Naive thymus-derived CD4-positive, alpha-beta T cell (primary cell): ENCODE measurements around the gene AGXT2. TPM values are rescaled to one million over a fixed set of nuclear protein-coding genes. Genes with fewer than 3 reads are reported as not detected.

Source experiments
- ATAC-seq: fragments of 150-1000 bp; cut with Tn5 transposase; 2 replicates; pipeline ENCODE4 v1.10.0; 2021; ENCODE audit warnings: mild to moderate bottlenecking, moderate library complexity
- CTCF ChIA-PET: fragments of 350-600 bp; sonication (Branson Sonifier 250); formaldehyde crosslinking; loops from one replicate; lab custom pipeline; 2021; ENCODE audit warnings: antibody characterized with exemption; lab: Charles Lee
- POLR2A ChIA-PET: fragments of 350-600 bp; sonication (Branson Sonifier 250); formaldehyde crosslinking; loops from one replicate; lab custom pipeline; 2021; ENCODE audit warnings: antibody characterized with exemption, inconsistent platforms; lab: Charles Lee
- DNase-seq, 9 donors: peaks; one replicate each; pipeline versions ENCODE4 v3.0.0 to v3.0.0-alpha.2; 2020 to 2022; ENCODE audit warnings: mixed read lengths in 1 of 9
- H3K27ac ChIP-seq: one replicate; pipeline ENCODE4 v1.7.0; 2013; ENCODE audit warnings: mild to moderate bottlenecking, low read depth, low read length, moderate library complexity
- H3K27me3 ChIP-seq, 2 donors: one replicate each; pipeline ENCODE4 v1.7.0; 2013; ENCODE audit warnings: low read length in 2 of 2, mild to moderate bottlenecking in 2 of 2, moderate library complexity in 2 of 2; ENCODE audit not compliant: control insufficient read depth in 2 of 2, insufficient read depth in 2 of 2
- H3K36me3 ChIP-seq, 3 experiments: 1 replicate in 2 of 3; 2 replicates in 1 of 3; pipeline ENCODE4 v1.7.0; 2013; ENCODE audit warnings: low read length in 3 of 3, mild to moderate bottlenecking in 3 of 3, moderate library complexity in 1 of 3; ENCODE audit not compliant: insufficient read depth in 3 of 3, control insufficient read depth in 2 of 3
- H3K4me1 ChIP-seq, 2 donors: one replicate each; pipeline ENCODE4 v1.7.0; 2013; ENCODE audit warnings: low read length in 2 of 2, mild to moderate bottlenecking in 2 of 2, moderate library complexity in 1 of 2; ENCODE audit not compliant: control insufficient read depth in 2 of 2, insufficient read depth in 2 of 2
- H3K4me3 ChIP-seq: 2 replicates; pipeline ENCODE4 v1.7.0; 2013; ENCODE audit warnings: mild to moderate bottlenecking, low read length
- H3K9me3 ChIP-seq, 3 experiments: 1 replicate in 2 of 3; 2 replicates in 1 of 3; pipeline ENCODE4 v1.7.0; 2013; ENCODE audit warnings: low read length in 3 of 3; ENCODE audit not compliant: control insufficient read depth in 2 of 3
- H3K27ac Mint-ChIP-seq, 9 donors: one replicate each; pipeline ENCODE4 v1.8.0; 2020 to 2022; ENCODE audit warnings: mixed read lengths in 9 of 9, mild to moderate bottlenecking in 8 of 9, moderate library complexity in 5 of 9, inconsistent platforms in 2 of 9
- H3K27me3 Mint-ChIP-seq, 5 donors: one replicate each; pipeline ENCODE4 v1.8.0; 2021 to 2022; ENCODE audit warnings: mixed read lengths in 5 of 5, mild to moderate bottlenecking in 1 of 5
- H3K36me3 Mint-ChIP-seq, 5 donors: one replicate each; pipeline ENCODE4 v1.8.0; 2020 to 2022; ENCODE audit warnings: mixed read lengths in 5 of 5, mild to moderate bottlenecking in 3 of 5, inconsistent platforms in 1 of 5
- H3K4me1 Mint-ChIP-seq, 7 donors: one replicate each; pipeline ENCODE4 v1.8.0; 2020 to 2022; ENCODE audit warnings: mixed read lengths in 7 of 7, mild to moderate bottlenecking in 3 of 7, inconsistent platforms in 1 of 7
- H3K4me3 Mint-ChIP-seq, 10 donors: one replicate each; pipeline ENCODE4 v1.8.0; 2020 to 2022; ENCODE audit warnings: mild to moderate bottlenecking in 10 of 10, mixed read lengths in 10 of 10, moderate library complexity in 6 of 10, inconsistent platforms in 2 of 10
- H3K9me3 Mint-ChIP-seq, 11 donors: one replicate each; pipeline ENCODE4 v1.8.0; 2020 to 2022; ENCODE audit warnings: mixed read lengths in 11 of 11, mild to moderate bottlenecking in 4 of 11, inconsistent platforms in 1 of 11, moderate library complexity in 1 of 11
- intact Hi-C, 2 donors: fragments of 100-400 bp; cut with micrococcal nuclease; formaldehyde crosslinking; loops; one replicate each; pipeline ENCODE4 v1.15.1; 2023
- polyA plus RNA-seq, 2 donors: library from polyadenylated mRNA; unstranded; fragments of 300-500 nt; fragmentation: Illumina TruSeq; gene quantifications; one replicate each; pipeline ENCODE4 v1.2.3, GENCODE V29; 2021
- total RNA-seq, 6 experiments: library from RNA in 5 of 6; stranded (reverse) in 5 of 6; gene quantifications; 1 replicate in 5 of 6; 2 replicates in 1 of 6; pipeline ENCODE4 v1.2.3 and lab custom pipeline; 2021 to 2026

AGXT2 gene, protein sequence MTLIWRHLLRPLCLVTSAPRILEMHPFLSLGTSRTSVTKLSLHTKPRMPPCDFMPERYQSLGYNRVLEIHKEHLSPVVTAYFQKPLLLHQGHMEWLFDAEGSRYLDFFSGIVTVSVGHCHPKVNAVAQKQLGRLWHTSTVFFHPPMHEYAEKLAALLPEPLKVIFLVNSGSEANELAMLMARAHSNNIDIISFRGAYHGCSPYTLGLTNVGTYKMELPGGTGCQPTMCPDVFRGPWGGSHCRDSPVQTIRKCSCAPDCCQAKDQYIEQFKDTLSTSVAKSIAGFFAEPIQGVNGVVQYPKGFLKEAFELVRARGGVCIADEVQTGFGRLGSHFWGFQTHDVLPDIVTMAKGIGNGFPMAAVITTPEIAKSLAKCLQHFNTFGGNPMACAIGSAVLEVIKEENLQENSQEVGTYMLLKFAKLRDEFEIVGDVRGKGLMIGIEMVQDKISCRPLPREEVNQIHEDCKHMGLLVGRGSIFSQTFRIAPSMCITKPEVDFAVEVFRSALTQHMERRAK
- not detected for total RNA-seq
- polyA plus RNA-seq: not detected
- total RNA-seq (lab: John Stamatoyannopoulos, UW): not detected

DNA sequence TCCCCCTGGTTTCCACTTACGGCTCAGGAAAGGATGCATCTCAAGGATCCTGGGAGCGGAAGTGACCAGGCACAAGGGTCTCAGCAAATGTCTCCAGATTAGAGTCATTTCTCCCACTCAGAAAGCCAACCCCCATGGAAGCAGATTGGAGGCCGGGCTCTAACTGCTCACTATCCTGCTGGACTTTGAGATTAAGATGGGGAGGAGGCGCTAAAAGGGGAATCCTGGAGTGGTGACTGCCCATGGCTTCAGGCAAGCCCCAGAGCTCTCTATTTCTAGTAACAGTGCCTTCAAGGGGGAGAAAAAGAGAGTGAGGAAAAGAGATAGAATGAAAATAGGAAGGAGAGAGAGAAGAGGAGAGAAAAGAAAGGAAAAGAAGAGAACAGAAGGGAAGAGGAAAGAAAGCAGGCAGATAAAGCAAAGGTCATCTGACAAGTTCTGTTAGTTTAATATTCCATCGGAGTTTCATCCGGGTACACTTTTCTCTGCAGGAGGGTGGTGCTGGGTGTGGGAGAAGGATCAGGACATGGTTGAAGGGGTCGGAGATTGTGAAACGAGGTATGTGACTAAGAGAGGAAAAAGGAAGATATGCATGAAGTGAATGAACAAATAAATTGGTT lies at the start of gene AGXT2:
AGXT2 (minus strand) TSS at position 165 of the 620 bp plus-strand sequence; CDS start at position 108, 57 bp downstream.
- CTCF ChIA-PET: no interaction called here
- ATAC-seq (no peak), DNase-seq (no peak)
- no peak within 1 kb of the TSS for H3K27ac ChIP-seq
- Mint-ChIP-seq H3K27me3 (peaks cover 6 to 28% (median 25%) of the 10 kb centered on the region in 5 donors), H3K9me3 (peaks cover 0 to 2% (median 0%) of the 10 kb centered on the region in 11 donors), H3K36me3 (no peaks in the 10 kb centered on the region), H3K27ac (no peak within 1 kb of the TSS), H3K4me3 (no peak within 1 kb of the TSS), H3K4me1 (no peaks in the 10 kb centered on the region)
- H3K9me3 ChIP-seq: no peaks in the 10 kb centered on the region
- no peaks in the 10 kb centered on the region for H3K27me3 ChIP-seq
- no peaks in the 10 kb centered on the region for H3K4me1 ChIP-seq
- H3K4me3 ChIP-seq: no peak within 1 kb of the TSS
- intact Hi-C loops: no loop called here
- no peaks in the 10 kb centered on the region for H3K36me3 ChIP-seq
- POLR2A ChIA-PET: no interaction called here

DNA sequence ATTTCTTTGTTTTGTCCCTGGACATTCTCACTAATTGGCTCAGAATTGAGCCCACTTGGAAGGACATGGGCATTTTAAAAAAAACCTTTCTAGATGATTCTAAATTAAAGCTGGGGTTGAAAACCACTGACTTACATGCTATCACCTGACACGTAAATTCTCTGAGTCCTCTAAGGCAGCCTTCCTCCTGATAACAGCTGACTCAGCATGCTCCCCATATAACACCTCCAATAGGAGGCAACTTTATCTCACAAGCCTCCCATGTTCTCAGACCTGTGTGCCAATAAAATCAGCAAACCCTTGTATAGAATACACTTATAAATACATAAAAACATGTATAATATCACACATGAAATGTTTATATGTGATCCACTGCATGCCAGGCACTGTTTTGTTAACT lies 49.2 kb upstream of the AGXT2 start:
- Mint-ChIP-seq H3K27ac (no peak overlapping the region), H3K4me3 (no peak overlapping the region), H3K9me3 (no peaks in the 10 kb centered on the region), H3K4me1 (peaks cover 0 to 2% (median 0%) of the 10 kb centered on the region in 7 donors), H3K36me3 (no peaks in the 10 kb centered on the region), H3K27me3 (peaks cover 3 to 17% (median 10%) of the 10 kb centered on the region in 5 donors)
- DNase-seq (no peak), ATAC-seq (no peak)
- H3K4me3 ChIP-seq: no peak overlapping the region
- no peaks in the 10 kb centered on the region for H3K9me3 ChIP-seq
- H3K36me3 ChIP-seq: no peaks in the 10 kb centered on the region
- H3K27ac ChIP-seq: no peak overlapping the region
- intact Hi-C loops: no loop called here
- H3K27me3 ChIP-seq: no peaks in the 10 kb centered on the region
- ChIA-PET CTCF (interaction anchor here (1.6 kb wide), 1 partner anchor 830 kb away, joined by 4 read pairs; no protein-coding TSS in a partner anchor), POLR2A (no interaction called here)
- H3K4me1 ChIP-seq: no peaks in the 10 kb centered on the region

DNA sequence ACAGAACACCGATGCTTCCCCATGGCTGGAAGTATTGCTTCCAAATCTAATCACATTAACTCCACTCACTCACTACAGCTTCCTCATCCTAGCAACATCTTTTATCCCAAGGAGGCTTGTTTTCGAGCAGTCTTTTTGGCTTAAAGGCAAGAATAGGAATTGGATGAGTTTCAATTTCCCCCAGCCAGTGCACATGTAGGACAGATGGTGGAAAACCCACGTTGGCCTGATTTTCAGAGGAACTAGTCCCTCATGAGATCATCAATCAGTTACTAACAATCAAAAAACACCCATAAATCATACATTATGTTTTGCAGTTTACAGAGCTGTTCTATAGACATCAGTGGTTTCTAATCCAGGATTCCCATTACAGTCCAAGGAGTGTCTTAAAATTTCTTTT lies 48.5 kb upstream of the AGXT2 start:
- Histone ChIP-seq H3K27ac (no peak overlapping the region), H3K27me3 (no peaks in the 10 kb centered on the region), H3K4me3 (no peak overlapping the region), H3K36me3 (no peaks in the 10 kb centered on the region), H3K4me1 (no peaks in the 10 kb centered on the region), H3K9me3 (no peaks in the 10 kb centered on the region)
- Mint-ChIP-seq H3K9me3 (no peaks in the 10 kb centered on the region), H3K4me1 (peaks cover 0 to 2% (median 0%) of the 10 kb centered on the region in 7 donors), H3K36me3 (no peaks in the 10 kb centered on the region), H3K27me3 (peaks cover 3 to 16% (median 8%) of the 10 kb centered on the region in 5 donors), H3K27ac (no peak overlapping the region), H3K4me3 (no peak overlapping the region)
- DNase-seq (no peak), ATAC-seq (no peak)
- intact Hi-C loops: no loop called here
- CTCF ChIA-PET: interaction anchor here (1.6 kb wide), 1 partner anchor 831 kb away, joined by 4 read pairs; no protein-coding TSS in a partner anchor
- POLR2A ChIA-PET: no interaction called here

DNA sequence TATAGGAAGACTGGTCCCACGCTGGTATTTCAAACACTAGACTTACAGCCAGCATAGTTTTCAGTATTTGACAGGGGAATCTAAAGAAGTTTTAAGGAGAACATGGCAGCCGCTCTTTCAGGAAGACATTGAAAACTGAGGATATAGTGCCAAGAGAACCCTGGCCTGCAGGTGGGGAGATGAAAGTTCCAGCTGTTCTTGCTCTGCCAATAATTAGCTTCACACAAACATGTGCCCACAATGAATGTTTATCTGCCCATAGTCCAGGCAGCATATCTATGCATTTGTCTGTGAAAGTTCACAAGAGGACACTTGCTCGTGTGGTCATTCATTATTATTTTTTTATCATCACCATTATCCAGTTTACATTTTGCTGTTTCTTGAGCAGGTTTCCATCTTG lies 47.6 kb upstream of the AGXT2 start:
- intact Hi-C loops: no loop called here
- DNase-seq (no peak), ATAC-seq (no peak)
- CTCF ChIA-PET: interaction anchor here (1.6 kb wide), 1 partner anchor 832 kb away, joined by 4 read pairs; no protein-coding TSS in a partner anchor
- Mint-ChIP-seq H3K27me3 (peaks cover 3 to 16% (median 5%) of the 10 kb centered on the region in 5 donors), H3K4me3 (no peak overlapping the region), H3K36me3 (no peaks in the 10 kb centered on the region), H3K4me1 (peaks cover 0 to 2% (median 0%) of the 10 kb centered on the region in 7 donors), H3K27ac (no peak overlapping the region), H3K9me3 (no peaks in the 10 kb centered on the region)
- POLR2A ChIA-PET: no interaction called here
- H3K4me1 ChIP-seq: no peaks in the 10 kb centered on the region
- H3K4me3 ChIP-seq: no peak overlapping the region
- no peaks in the 10 kb centered on the region for H3K27me3 ChIP-seq
- H3K27ac ChIP-seq: no peak overlapping the region
- no peaks in the 10 kb centered on the region for H3K9me3 ChIP-seq
- no peaks in the 10 kb centered on the region for H3K36me3 ChIP-seq

DNA sequence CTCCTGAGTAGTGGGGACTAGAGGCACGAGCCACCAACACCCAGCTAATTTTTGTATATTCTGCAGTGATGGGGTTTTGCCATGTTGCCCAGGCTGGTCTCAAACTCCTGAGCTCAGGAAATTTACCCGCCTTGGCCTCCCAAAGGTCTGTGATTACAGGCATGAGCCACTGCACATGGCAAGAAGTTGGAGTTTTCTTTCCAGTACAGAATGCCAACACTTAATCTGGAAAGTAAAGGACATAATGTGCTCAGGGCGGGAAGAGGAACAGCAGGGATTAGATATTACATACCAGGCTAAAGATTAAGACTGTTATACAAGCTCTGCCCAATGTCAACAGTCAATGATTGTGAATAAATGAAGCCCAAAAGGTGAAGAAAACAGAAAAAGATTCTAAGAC lies 47.2 kb upstream of the AGXT2 start:
- no peak overlapping the region for H3K4me3 Mint-ChIP-seq
- no peaks in the 10 kb centered on the region for H3K36me3 Mint-ChIP-seq
- Histone ChIP-seq H3K4me3 (no peak overlapping the region), H3K36me3 (no peaks in the 10 kb centered on the region), H3K27ac (no peak overlapping the region), H3K4me1 (no peaks in the 10 kb centered on the region), H3K27me3 (no peaks in the 10 kb centered on the region), H3K9me3 (no peaks in the 10 kb centered on the region)
- no peaks in the 10 kb centered on the region for H3K9me3 Mint-ChIP-seq
- no peak for DNase-seq
- ATAC-seq: no peak
- H3K4me1 Mint-ChIP-seq: peaks cover 0 to 2% (median 0%) of the 10 kb centered on the region in 7 donors
- no peak overlapping the region for H3K27ac Mint-ChIP-seq
- CTCF ChIA-PET: interaction anchor here (0.6 kb wide), 1 partner anchor 664 kb away, joined by 4 read pairs; no protein-coding TSS in a partner anchor
- POLR2A ChIA-PET: no interaction called here
- intact Hi-C loops: no loop called here
- peaks cover 3 to 16% (median 5%) of the 10 kb centered on the region in 5 donors for H3K27me3 Mint-ChIP-seq

DNA sequence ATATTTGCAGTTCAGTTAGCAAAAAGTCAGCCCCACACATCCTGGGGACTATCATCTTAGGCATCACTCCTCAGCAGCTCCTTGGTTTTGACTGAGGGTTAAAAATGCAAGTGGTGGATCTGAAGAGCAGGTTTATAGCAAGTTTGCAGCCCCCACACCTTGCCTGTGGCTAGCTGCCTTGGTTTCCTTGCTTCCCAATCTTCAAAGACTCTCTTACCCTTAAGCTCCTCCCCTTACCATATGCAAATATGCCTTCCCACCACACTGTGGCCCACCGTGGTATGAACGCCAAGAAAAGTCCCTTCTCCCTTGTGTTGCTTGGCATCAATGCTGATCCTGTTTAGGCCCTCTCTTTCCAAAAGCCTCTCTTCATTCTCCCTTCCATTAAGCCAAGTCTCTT lies 45.0 kb upstream of the AGXT2 start:
- ChIA-PET CTCF (interaction anchor here (3.4 kb wide), 1 partner anchor 833 kb away, joined by 40 read pairs; no protein-coding TSS in a partner anchor), POLR2A (no interaction called here)
- Histone ChIP-seq H3K36me3 (no peaks in the 10 kb centered on the region), H3K4me1 (no peaks in the 10 kb centered on the region), H3K9me3 (no peaks in the 10 kb centered on the region), H3K27me3 (no peaks in the 10 kb centered on the region), H3K4me3 (no peak overlapping the region), H3K27ac (no peak overlapping the region)
- intact Hi-C loops: no loop called here
- Mint-ChIP-seq H3K4me3 (no peak overlapping the region), H3K36me3 (no peaks in the 10 kb centered on the region), H3K27ac (no peak overlapping the region), H3K4me1 (peaks cover 0 to 3% (median 0%) of the 10 kb centered on the region in 7 donors), H3K27me3 (peaks cover 0 to 11% (median 3%) of the 10 kb centered on the region in 5 donors), H3K9me3 (no peaks in the 10 kb centered on the region)
- ATAC-seq (no peak), DNase-seq (no peak)
